Esophagus muscularis mucosa (tissue), 4 donors: ENCODE results near the gene KIAA1191. TPM values are rescaled to one million over a fixed set of nuclear protein-coding genes. Genes with fewer than 3 reads are reported as not detected.
"Not testable (repeated sequence)": the region's sequence is repeated elsewhere in the genome, so short reads cannot be mapped to it uniquely, and the experiment has no call there.

Experiments used
- DNase-seq: peaks from one replicate; pipeline ENCODE4 v3.0.0-alpha.2; 2017; ENCODE audit errors: extremely low spot score
- H3K27ac ChIP-seq, 4 donors: fragments of 200-600 bp; sonication (generic); replicated peaks in 1 of 4; 1 replicate in 3 of 4; 2 replicates in 1 of 4; pipeline ENCODE4 v1.5.1; 2016 to 2019; ENCODE audit warnings: mild to moderate bottlenecking in 1 of 4
- H3K27me3 ChIP-seq, 4 donors: fragments of 200-600 bp; sonication (generic); one replicate each; pipeline versions ENCODE4 v1.5.1 to v1.6.0; 2016 to 2019
- H3K36me3 ChIP-seq, 4 donors: fragments of 200-600 bp; sonication (generic); one replicate each; pipeline ENCODE4 v1.5.1; 2016 to 2019
- H3K4me1 ChIP-seq, 4 donors: fragments of 200-600 bp; sonication (generic); one replicate each; pipeline ENCODE4 v1.5.1; 2016 to 2019
- H3K4me3 ChIP-seq, 4 donors: fragments of 200-600 bp; sonication (generic); 1 replicate in 2 of 4; 2 replicates in 2 of 4; pipeline ENCODE4 v1.5.1; 2016 to 2019; ENCODE audit warnings: mild to moderate bottlenecking in 4 of 4, moderate library complexity in 1 of 4
- H3K9me3 ChIP-seq, 4 donors: fragments of 200-600 bp; sonication (generic); 1 replicate in 3 of 4; 2 replicates in 1 of 4; pipeline ENCODE4 v1.5.1; 2016 to 2019
- EP300 ChIP-seq: sonication (generic); formaldehyde crosslinking; IDR thresholded peaks from one replicate; pipeline ENCODE4 v1.6.1; 2017; ENCODE audit warnings: antibody characterized with exemption
- POLR2A ChIP-seq: fragments of 450-650 bp; IDR thresholded peaks from one replicate; pipeline ENCODE4 v1.6.1; 2017; ENCODE audit warnings: antibody characterized with exemption, moderate library complexity, mild to moderate bottlenecking, low read depth
- POLR2AphosphoS5 ChIP-seq, 2 donors: sonication (generic); formaldehyde crosslinking; IDR thresholded peaks; one replicate each; pipeline ENCODE4 v1.6.1; 2017; ENCODE audit warnings: antibody characterized with exemption in 2 of 2
- WGBS: methylation state at CpG from one replicate; pipeline ENCODE4 v1.1.5; 2018; 5-methylcytosine and 5-hydroxymethylcytosine counted together
- intact Hi-C: fragments of 100-400 bp; cut with DNase I; formaldehyde crosslinking; loops from one replicate; pipeline ENCODE4 v1.15.1; 2023
- total RNA-seq, 4 donors: library from RNA; depleted of rRNA; stranded (reverse); fragments of >200 nt; gene quantifications; one replicate each; pipeline versions ENCODE4 v1.1.0 to v1.2.1, GENCODE V29; 2016
- TF ChIP-seq, protein P1 (sequence below), 3 experiments: fragments of 200-600 bp in 2 of 3; fragments of 450-650 bp in 1 of 3; sonication (generic) in 2 of 3; IDR thresholded peaks; one replicate each; pipeline ENCODE4 v1.5.1; 2017 to 2019; ENCODE audit warnings: antibody characterized with exemption in 3 of 3, mild to moderate bottlenecking in 2 of 3, moderate library complexity in 1 of 3

Gene KIAA1191, protein sequence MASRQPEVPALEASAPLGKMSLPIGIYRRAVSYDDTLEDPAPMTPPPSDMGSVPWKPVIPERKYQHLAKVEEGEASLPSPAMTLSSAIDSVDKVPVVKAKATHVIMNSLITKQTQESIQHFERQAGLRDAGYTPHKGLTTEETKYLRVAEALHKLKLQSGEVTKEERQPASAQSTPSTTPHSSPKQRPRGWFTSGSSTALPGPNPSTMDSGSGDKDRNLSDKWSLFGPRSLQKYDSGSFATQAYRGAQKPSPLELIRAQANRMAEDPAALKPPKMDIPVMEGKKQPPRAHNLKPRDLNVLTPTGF
- total RNA-seq: 100 to 1,000 TPM; 115 to 157 (median 139) TPM

DNA sequence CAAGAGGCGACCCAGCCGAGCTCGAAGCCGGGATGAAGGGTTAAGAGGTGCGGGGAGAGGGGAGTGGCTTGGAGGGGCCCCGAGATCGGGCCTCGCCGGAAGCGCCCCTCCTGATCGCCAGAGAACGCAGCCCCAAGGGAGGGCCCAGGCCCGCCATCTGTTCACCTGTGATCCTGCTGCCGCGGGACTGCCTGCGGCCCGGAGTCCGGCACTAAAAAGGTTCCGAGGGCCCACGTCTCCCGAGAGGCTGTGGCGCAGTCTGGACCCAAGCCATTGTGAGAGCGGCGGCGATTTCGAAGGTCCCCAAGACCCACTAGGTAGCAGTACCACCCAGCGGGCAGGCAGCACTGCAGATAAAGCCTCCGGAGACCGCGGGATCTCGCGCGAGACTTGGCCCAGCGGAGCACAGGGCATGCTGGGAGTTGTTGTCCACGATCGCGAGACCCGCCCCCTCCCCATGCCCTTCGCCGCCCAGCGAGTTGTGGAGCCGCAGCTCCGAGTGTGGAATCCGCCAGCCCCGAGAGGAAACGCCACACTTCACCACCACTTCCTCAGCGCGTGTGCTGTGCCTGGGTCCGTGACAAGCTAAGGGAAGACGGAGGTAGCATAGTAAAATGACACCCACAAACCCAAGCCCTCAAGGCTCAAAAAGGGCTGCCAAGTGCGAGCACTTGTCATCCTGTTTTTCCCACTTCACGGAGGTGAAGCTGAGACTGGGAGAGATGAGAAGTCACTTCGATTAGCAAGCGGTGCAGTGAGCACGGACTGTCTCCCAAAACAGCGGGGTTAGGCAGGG, at the start of gene KIAA1191:
KIAA1191 (minus strand) TSS at position 328 of the 796 bp plus-strand sequence. CDS start 2,256 bp downstream, outside the sequence.
- Histone ChIP-seq H3K27me3 (no peaks in the 10 kb centered on the region), H3K27ac (peak within 1 kb of the TSS; percentile 77 to 85 (median 84)), H3K4me1 (peaks cover 20 to 51% (median 50%) of the 10 kb centered on the region in 4 donors), H3K4me3 (peak within 1 kb of the TSS; percentile 88 to 93 (median 90)), H3K9me3 (no peaks in the 10 kb centered on the region), H3K36me3 (peaks cover 0 to 28% (median 18%) of the 10 kb centered on the region in 4 donors)
- 3% methylated on average over 13 of the region's 56 CpGs for WGBS
- intact Hi-C loops: no loop called here
- TF ChIP-seq EP300: no peak
- TF ChIP-seq, protein P1, sequence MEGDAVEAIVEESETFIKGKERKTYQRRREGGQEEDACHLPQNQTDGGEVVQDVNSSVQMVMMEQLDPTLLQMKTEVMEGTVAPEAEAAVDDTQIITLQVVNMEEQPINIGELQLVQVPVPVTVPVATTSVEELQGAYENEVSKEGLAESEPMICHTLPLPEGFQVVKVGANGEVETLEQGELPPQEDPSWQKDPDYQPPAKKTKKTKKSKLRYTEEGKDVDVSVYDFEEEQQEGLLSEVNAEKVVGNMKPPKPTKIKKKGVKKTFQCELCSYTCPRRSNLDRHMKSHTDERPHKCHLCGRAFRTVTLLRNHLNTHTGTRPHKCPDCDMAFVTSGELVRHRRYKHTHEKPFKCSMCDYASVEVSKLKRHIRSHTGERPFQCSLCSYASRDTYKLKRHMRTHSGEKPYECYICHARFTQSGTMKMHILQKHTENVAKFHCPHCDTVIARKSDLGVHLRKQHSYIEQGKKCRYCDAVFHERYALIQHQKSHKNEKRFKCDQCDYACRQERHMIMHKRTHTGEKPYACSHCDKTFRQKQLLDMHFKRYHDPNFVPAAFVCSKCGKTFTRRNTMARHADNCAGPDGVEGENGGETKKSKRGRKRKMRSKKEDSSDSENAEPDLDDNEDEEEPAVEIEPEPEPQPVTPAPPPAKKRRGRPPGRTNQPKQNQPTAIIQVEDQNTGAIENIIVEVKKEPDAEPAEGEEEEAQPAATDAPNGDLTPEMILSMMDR (IDR thresholded peaks at IDR 0.05): peak; percentile 14 to 41 (median 35)
- peak; percentile 48 for TF ChIP-seq POLR2A
- peak; percentile 94 to 95 for TF ChIP-seq POLR2AphosphoS5 (IDR thresholded peaks at IDR 0.05)
- DNase-seq: peak; percentile 97

DNA sequence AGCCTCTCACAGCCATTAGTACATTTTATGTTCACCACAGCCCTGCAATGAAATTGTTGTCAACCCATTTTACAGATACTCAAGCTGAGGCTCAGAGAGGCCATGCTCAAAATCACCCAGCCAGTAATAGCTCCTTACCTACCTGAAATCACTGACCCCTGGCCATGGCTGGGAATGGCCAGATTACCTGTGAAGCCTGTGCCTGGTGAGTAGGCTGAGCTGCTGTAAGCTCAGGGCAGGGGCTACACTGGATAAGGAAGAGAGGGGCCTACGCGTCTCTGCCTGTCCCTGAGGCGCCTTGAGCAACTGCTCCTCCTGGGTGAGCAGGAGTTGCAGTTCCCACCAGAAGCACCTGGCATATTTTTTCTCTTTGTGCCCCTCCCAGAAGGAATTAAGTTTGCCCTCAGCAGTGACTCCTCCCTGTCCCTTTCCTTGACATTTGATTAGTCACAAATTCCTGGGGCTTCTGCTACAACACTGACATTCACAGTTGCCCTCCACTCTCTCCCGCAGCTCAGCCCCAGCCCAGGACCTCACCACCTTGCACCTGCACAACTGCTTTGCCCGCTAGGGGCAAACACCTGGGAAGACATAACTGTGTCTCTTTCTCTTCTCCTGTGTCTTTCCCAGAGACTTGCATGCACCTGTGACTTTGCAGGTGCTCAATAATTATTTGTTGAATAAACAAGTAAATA, 49.1 kb upstream of the KIAA1191 start:
- H3K9me3 ChIP-seq: no peaks in the 10 kb centered on the region
- intact Hi-C loops: loop anchor here (10.0 kb wide), 1 partner anchor 134 kb away; the partner anchor contains the start of gene CDHR2
- peaks cover 25 to 55% (median 45%) of the 10 kb centered on the region in 4 donors for H3K36me3 ChIP-seq
- no peak overlapping the region for H3K27ac ChIP-seq
- no peak overlapping the region for H3K4me3 ChIP-seq
- 96% methylated on average over 5 of the region's 5 CpGs for WGBS
- no peaks in the 10 kb centered on the region for H3K27me3 ChIP-seq
- no peak for TF ChIP-seq POLR2AphosphoS5 (IDR thresholded peaks at IDR 0.05)
- TF ChIP-seq, protein P1 (IDR thresholded peaks at IDR 0.05): no peak
- TF ChIP-seq EP300: no peak
- no peak for TF ChIP-seq POLR2A
- no peak for DNase-seq
- H3K4me1 ChIP-seq: peaks cover 52 to 60% (median 58%) of the 10 kb centered on the region in 4 donors

DNA sequence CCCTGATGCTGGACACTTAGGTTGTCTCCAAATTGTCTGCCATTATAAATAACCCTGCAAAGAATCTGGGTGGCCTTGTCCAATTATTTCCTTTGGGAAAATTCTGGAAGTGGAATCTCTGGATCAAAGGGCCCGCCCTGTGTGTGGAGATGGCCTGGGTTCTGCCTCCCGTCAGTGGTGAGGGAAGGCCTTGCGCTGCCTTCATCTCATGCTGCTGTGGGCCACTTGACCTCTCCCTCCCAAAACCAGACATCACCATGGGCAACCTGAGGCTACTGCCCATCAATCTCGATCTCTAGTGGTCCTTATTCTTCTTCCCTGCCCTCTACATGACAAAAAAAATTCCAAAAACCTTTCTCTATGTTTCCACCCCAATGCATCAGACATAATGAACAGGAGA, 48.2 kb upstream of the KIAA1191 start:
- no peak for DNase-seq
- no peaks in the 10 kb centered on the region for H3K27me3 ChIP-seq

DNA sequence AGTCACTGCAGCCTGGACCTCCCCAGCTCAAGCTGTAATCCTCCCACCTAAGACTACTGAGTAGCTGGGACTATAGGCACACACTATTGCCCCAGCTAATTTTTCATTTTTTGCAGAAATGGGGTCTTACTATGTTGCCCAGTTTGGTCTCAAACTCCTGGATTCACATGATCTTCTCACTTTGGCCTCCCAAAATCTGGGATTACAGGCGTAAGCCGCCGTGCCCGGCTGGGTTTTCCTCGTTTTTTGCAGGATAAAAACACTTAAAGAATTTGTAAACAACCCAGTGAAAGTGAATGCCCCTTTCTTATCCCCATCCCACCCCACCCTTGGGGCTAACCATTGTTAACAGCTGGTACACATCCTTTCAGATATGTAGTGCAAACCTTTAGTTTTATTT, 47.0 kb upstream of the KIAA1191 start:
- intact Hi-C loops: no loop called here
- no peak for TF ChIP-seq POLR2AphosphoS5 (IDR thresholded peaks at IDR 0.05)
- TF ChIP-seq, protein P1 (IDR thresholded peaks at IDR 0.05): no peak
- no peak for TF ChIP-seq EP300
- TF ChIP-seq POLR2A: no peak
- H3K4me3 ChIP-seq: no peak overlapping the region
- no peaks in the 10 kb centered on the region for H3K9me3 ChIP-seq
- H3K27me3 ChIP-seq: no peaks in the 10 kb centered on the region
- H3K27ac ChIP-seq: peak overlapping the region in 2 of 4 donors; percentile 19 to 64
- no peak for DNase-seq
- WGBS: 83% methylated on average over 5 of the region's 5 CpGs
- peaks cover 30 to 73% (median 60%) of the 10 kb centered on the region in 4 donors for H3K36me3 ChIP-seq
- peaks cover 34 to 40% (median 38%) of the 10 kb centered on the region in 4 donors for H3K4me1 ChIP-seq

More for the DNA sequence above, 48.2 kb upstream of the KIAA1191 start:
- TF ChIP-seq, protein P1 (IDR thresholded peaks at IDR 0.05): no peak
- no peak for TF ChIP-seq POLR2A
- H3K27ac ChIP-seq: no peak overlapping the region
- peaks cover 46 to 51% (median 49%) of the 10 kb centered on the region in 4 donors for H3K4me1 ChIP-seq
- H3K9me3 ChIP-seq: no peaks in the 10 kb centered on the region
- WGBS: 95% methylated on average over 4 of the region's 4 CpGs
- H3K4me3 ChIP-seq: no peak overlapping the region
- H3K36me3 ChIP-seq: peaks cover 29 to 61% (median 50%) of the 10 kb centered on the region in 4 donors
- intact Hi-C loops: loop anchor here (10.0 kb wide), 1 partner anchor 135 kb away; the partner anchor contains the start of gene CDHR2

DNA sequence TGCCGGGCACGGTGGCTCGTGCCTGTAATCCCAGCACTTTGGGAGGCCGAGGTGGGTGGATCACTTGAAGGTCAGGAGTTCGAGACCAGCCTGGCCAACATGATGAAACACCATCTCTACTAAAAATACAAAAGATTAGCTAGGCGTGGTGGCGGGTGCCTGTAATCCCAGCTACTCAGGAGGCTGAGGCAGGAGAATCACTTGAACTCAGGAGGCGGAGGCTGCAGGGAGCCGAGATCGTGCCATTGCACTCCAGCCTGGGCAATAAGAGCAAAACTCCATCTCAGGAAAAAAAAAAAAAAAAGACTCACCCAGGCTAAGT, 46.6 kb upstream of the KIAA1191 start:
- H3K4me3 ChIP-seq, H3K27me3 ChIP-seq, intact Hi-C loops, H3K9me3 ChIP-seq, DNase-seq: not testable (repeated sequence)
- WGBS: 76% methylated on average over 10 of the region's 10 CpGs
- peak overlapping the region; percentile 47 to 64 (median 50) for H3K27ac ChIP-seq
- H3K4me1 ChIP-seq: peaks cover 30 to 37% (median 34%) of the 10 kb centered on the region in 4 donors
- peaks cover 30 to 75% (median 61%) of the 10 kb centered on the region in 4 donors for H3K36me3 ChIP-seq
